GM19043 (cell line): Measurements from ENCODE around the gene HTR3D.
"Not testable (repeated sequence)": the region's sequence is repeated elsewhere in the genome, so short reads cannot be mapped to it uniquely, and the experiment has no call there.

ENCODE experiments used
- ATAC-seq: cut with Tn5 transposase; IDR thresholded peaks from one replicate; pipeline ENCODE4 v1.9.1; 2021; ENCODE audit warnings: low read depth; ENCODE audit not compliant: unreplicated experiment

HTR3D gene

GRCh38 chr3:184062637-184063036 lies 31.1 kb downstream of the HTR3D start:
- ATAC-seq, result no peak

DNA sequence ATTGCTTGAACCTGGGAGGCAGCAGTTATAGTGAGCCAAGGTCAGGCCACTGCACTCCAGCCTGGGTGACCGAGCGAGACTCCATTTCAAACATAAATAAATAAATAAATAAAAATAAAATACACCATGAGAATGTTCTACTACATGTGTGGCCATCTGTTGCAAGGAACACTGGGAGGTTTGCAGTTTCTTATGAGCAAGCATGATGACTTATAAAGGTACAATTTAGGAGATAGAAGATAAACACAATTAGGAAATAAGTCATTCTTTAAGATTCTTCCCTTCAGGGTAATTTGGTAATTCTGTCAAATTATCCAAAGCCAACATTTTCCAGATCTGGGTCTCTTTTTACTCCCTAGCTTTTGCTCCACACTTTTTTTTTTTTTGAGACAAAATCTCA lies 34.7 kb downstream of the HTR3D start:
- no peak for ATAC-seq

GRCh38 chr3:184067573-184068055 lies 36.1 kb downstream of the HTR3D start:
- ATAC-seq, result no peak

DNA sequence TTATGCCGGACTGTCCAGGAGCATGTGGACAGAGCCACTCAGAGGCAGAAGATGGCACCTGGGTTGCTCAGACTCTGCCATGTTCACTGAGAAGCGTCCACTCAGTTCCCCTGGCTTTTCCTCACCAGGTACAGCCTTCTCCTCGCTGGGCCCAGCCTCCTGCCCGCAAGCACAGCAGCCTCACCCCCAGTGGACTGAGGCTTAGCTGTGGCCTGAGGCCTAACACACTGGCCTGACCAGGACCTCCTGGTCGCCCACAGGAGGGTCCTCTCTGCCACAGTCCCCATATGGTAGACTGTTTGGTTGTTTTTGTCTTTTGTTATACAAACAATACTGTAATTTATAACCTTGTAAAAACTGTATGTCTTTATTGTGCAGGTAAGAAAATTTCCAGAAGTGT lies 36.8 kb downstream of the HTR3D start:
- ATAC-seq, result no peak

GRCh38 chr3:184071142-184071541 lies 39.6 kb downstream of the HTR3D start:
- not testable (repeated sequence) for ATAC-seq

- ATAC-seq, result no peak
Measured at GRCh38 chr3:184073621-184074020, 42.1 kb downstream of the HTR3D start.

- ATAC-seq, result no peak
Measured at GRCh38 chr3:184075901-184076300, 44.4 kb downstream of the HTR3D start.

- no peak for ATAC-seq
Measured at GRCh38 chr3:184077881-184078280, 46.3 kb downstream of the HTR3D start.

- no peak for ATAC-seq
Measured at GRCh38 chr3:184078851-184079250, 47.3 kb downstream of the HTR3D start.

- no peak for ATAC-seq
Measured at GRCh38 chr3:184081116-184081830, 49.7 kb downstream of the HTR3D start.

GRCh38 chr3:184082034-184082433 lies 50.5 kb downstream of the HTR3D start:
- no peak for ATAC-seq

GRCh38 chr3:184082465-184082864 lies 50.9 kb downstream of the HTR3D start:
- no peak for ATAC-seq

GRCh38 chr3:184085389-184085852 lies 53.9 kb downstream of the HTR3D start:
- ATAC-seq, result no peak
